Cerebellar nuclear complex (tissue), 1 donor: Measurements from ENCODE around the gene PMM2.

Experiments
- DNase-seq, 2 experiments: peaks; one replicate each; lab custom pipeline; 2025; lab: John Stamatoyannopoulos, UW

The PMM2 gene

DNA sequence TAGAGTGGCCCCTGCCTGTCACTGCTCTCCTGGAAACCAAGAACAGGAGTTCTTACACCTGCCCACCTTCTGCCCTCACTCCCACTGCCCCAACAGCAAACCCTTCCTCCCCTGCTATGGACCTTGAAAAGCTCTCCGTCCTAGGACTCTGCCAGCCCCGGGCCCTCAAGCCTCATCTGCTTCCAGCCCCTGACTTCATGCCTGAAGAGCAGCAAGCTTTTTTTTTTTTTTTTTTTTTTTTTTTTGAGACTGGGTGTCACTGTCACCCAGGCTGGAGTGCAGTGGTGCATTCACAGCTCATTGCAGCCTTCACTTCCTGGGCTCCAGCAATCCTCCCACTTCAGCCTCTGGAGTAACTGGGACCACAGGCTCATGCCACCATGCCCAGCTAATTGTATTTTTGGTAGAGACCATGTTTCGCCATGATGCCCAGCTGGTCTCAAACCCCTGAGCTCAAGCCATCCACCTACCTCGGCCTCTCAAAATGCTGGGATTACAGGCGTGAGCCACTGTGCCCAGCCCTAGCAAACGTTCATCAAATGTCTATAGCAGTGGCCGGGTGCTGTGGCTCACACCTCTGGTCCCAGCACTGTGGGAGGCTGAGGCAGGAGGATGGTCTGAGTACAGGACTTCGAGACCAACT is 54.2 kb downstream of the PMM2 start:
- no peak for DNase-seq

- no peak for DNase-seq
Measured at GRCh38 chr16:8852534-8852933, 54.9 kb downstream of the PMM2 start.

- no peak for DNase-seq
Measured at GRCh38 chr16:8853150-8853549, 55.5 kb downstream of the PMM2 start.

- no peak for DNase-seq
Measured at GRCh38 chr16:8853611-8854010, 56.0 kb downstream of the PMM2 start.

GRCh38 chr16:8854298-8854948 is 56.8 kb downstream of the PMM2 start:
- no peak for DNase-seq

- DNase-seq: no peak
Measured at GRCh38 chr16:8855051-8855786, 57.6 kb downstream of the PMM2 start.

- DNase-seq: no peak
Measured at GRCh38 chr16:8855972-8856371, 58.3 kb downstream of the PMM2 start.

DNA sequence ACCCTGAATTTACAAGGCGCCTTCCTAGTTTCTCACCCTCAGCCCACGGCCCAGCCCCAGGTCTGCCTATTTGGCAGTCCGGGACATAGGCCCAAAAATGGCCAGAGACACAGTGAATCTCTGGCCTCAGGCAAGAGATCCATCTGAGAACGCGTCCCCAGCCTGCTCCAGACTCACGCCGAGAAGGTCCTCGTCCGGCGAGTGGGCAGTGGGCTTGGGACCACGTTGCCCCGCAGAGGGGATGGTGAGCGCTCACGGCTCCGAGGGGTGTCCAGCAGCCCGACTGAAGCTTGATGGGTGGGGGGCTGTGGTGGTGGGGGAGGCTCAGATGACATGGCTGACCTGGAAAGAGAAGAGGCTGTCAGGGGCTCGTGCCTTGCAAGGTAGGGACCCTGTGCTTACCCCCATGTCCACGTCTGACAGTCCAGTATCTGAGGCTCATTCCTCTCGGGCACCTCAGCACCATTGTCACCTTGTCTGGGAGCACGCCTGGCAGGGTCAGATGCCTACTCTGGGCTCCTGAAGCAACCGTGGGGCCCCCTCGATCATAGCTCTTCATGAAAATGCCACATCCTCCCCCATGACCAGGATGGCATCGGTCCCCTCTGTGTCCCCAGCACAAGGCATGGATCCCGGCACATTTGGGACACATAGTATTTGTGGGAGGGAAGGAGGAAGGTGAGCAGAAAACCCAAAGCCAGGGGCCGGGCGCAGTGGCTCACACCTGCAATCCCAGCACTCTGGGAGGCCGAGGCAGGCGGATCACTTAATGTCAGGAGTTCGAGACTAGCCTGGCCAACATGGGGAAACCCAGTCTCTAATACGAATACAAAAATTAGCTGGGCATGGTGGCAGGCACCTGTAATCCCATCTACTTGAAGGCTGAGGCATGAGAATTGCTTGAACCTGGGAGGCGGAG is 61.6 kb downstream of the PMM2 start:
- no peak for DNase-seq

- no peak for DNase-seq
Measured at GRCh38 chr16:8859913-8860881, 62.6 kb downstream of the PMM2 start.

GRCh38 chr16:8861563-8862308 is 64.1 kb downstream of the PMM2 start:
- DNase-seq: no peak

GRCh38 chr16:8862309-8863130 is 64.9 kb downstream of the PMM2 start:
- DNase-seq: no peak

DNA sequence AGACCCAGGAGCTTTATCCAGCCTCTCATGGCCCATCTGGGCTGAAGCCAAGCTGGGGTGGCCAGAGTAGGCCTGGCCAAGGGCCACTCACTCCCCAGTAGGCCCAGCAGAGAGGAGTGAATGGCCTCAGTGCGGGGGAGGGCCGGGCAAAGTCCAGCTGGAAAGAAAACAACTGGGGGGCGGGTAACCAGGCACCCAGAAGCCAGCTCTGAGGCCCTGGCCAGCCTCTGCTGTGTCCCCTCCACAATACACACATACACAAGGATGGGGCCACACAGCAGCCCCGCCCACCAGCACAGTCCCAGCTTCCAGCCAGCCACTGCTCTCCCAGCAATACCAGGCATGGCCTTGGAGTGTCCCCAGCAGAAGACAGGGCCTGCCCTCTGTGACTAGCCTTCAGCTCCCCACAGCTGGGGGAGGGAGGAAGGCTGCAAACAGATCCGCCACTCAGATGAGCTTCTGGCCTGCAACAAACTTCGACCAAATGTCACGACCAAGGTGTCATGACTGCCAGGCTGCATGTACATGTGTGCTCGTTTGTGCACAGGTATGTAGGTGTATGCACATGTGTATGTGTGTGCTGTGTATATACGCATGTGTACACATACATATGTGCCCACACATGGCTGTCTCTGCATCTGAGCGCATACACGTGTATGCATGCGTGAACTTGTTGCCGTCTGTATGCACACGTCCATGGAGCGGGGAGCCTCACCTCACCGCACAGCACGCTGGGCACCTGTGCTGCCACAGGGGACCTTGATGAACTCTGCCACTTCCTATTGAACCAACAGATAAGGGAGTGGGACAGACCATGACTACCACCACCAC is 66.2 kb downstream of the PMM2 start:
- DNase-seq: no peak

GRCh38 chr16:8864480-8865110 is 67.0 kb downstream of the PMM2 start:
- no peak for DNase-seq

GRCh38 chr16:8865145-8865882 is 67.7 kb downstream of the PMM2 start:
- DNase-seq: no peak

DNA sequence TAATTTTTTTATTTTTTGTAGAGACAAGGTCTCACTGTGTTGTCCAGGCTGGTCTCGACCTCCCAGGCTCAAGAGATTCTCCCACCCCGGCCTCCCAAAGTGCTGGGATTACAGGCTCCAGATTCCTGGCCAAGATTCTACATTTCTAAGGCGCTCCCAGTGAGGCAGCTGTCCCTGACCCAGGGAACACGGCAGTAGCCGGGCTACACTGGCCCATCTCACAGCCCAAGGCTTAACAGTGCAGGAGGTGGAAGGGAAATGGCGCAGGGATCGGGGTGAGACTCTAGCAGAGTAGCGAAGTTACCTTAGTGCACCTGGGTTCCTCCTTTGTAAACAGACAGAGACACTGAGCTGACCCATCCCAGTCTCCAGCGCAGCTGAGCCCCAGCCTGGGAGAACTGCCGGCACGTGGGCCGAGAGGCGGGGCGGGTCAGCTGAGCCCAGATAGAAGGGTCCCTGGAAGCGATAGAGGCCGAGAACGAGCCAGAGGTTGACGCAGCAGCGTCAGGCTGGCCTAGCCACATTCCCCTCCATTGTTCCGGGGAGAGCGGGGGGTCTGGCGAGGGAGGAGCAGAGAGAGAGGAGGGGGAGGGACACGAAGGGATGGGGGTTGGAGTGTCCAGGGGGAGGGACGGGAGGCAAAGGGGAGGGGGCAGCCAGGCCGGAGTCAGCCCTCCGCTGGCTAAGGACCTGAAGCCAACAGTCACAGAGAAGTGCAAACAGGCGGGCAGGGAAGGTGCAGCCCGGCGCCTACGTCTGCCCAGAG is 68.7 kb downstream of the PMM2 start:
- DNase-seq: no peak

DNA sequence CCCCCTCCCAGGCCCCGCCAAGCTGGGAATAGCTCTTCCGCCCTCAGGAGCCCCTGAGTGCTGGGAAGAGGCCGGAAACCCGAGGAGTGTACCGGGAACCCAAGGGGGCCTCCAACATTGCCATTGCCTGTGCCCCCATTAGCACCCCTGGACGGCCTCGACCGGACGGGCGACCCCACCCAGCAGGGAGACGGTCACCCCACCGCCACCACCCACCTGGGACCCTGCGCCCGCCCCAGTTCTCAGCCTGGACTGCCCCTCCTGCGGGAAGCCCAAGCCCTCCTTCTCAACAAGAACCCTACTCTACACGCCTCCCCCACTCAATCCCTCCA is 69.2 kb downstream of the PMM2 start:
- DNase-seq: no peak
